HTR-8/SVneo (cell line): ENCODE measurements around the gene ULBP1.
A peak's percentile ranks its signal among the peaks of the same experiment; 100 is the strongest.
"Not testable (repeated sequence)": the region's sequence is repeated elsewhere in the genome, so short reads cannot be mapped to it uniquely, and the experiment has no call there.

Source experiments
- DNase-seq: peaks from one replicate; pipeline ENCODE4 v3.0.0; 2011; ENCODE audit warnings: low spot score, mixed read lengths; ENCODE audit not compliant: insufficient read length
- FAIRE-seq: peaks from 2 replicates; lab custom pipeline; 2011; peaks lifted over from hg19 to GRCh38; lab: Jason Lieb, UNC

Gene ULBP1

DNA sequence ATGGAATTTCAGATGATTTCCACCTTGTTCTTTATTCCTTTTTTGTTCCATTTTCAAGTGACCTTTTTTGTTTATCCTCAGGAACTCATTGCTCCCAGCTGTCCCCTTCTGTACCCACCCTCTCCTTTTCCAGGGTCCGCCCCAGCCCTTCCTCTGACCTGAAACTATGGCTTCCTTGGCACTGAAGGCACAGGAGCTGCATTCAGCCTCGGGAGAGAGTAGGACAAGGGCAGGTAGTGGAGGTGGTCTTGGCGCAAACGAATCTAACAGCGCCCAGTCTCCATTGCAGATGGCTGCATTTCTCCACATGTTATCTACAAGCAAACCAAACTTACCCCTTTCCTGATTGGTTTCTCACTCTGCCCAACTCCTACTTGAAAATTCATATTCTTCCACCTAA, 30.7 kb upstream of the ULBP1 start:
- FAIRE-seq = no peak
- DNase-seq = no peak

DNA sequence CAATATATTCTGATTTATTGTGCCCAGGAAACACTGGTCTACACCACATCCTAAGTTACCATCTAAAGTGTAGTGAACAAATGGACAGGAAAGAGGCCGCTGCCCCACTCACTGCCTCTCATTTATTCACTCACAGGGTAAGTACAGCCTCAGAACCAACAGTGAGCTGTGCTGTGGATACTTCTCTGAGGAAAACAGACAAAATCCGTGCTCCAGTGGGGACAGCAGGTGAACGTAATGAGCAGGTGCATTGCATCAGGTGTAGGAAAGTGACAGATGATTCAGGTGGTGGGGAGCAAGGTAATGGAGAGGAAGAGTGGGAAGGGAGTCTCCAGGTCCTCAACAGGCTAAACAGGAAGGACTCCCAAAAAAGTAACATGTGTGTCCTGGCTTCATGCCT, 30.3 kb upstream of the ULBP1 start:
- FAIRE-seq (no peak), DNase-seq (no peak)

DNA sequence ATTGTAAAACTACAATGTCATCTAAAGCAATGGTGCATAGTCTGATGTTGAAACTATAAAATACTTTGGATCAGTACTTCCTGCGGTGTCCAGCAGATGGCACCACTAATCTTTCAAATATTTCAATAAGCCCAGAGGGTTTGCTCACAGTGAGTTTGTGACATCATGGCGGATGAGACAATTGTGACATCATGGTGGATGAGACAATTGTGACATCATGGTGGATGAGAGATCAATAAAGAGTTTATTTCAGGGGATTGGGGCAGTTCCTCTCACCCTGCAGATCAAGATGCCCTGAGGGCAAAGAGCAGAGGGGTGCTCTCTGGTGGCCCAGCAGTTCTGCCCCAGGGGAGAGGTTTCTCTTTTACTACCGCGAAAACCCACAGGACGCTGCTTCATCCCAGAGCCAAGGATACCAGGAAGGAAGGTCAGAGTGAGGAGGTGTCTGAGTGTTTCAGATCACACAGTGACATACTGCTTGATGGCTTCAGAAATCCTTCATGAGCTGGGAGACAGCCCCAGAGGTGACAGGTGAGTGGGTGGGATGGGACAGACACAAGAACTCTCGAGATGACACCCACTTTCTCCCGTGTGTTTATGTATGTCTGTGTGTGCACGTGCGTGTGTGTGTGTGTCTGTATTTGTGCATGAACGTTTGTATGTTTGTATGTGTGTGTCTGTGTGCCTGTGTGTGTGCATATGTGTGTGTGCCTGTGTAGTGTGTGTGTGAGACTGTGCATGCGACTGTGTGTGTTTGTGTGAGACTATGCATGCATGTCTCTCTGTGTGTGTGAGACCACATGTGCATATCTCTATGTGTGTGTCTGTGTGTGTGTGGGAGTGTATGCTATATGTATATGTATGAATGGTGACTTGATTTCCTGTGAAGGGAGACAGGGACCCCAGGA, 29.2 kb upstream of the ULBP1 start:
- DNase-seq = no peak
- FAIRE-seq = no peak

DNA sequence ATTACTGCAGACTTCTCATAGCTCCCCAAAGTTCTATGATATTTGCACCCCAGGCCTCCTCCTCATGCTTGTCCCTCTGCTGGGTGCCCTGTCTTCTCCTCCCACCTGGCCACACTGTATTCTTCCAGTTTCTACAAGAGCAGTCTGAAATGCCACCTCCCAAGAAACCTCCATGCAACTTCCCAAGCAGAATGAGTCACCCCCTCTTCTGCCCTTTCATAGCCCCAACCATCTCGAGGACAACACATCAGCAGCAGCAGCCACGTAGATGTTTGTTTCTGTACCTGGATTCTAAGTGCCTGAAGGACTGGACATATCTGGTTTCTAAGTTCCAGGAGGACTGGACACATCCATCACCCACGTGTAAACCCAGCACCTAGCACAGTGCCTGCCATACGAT, 28.5 kb upstream of the ULBP1 start:
- FAIRE-seq (no peak), DNase-seq (no peak)

DNA sequence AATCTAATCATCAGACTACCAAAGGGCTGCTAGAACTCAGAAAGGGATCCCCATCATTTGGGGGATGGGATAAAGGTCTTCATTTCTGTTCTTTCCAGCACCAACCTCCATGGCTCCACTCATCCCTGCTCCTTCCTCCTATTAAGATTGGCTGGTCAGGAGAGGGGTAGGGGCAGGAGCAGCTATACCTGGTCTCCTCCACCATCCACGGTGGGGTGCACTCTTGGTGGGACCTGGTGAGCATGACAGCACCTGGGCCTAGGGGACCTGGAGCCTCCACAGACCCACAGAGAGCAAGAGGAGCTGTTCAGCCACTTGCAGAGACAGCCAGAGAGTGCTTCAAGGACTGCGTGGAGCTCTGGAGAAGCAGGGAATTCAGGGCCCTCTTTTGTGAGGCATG, 28.1 kb upstream of the ULBP1 start:
- FAIRE-seq (no peak), DNase-seq (no peak)

DNA sequence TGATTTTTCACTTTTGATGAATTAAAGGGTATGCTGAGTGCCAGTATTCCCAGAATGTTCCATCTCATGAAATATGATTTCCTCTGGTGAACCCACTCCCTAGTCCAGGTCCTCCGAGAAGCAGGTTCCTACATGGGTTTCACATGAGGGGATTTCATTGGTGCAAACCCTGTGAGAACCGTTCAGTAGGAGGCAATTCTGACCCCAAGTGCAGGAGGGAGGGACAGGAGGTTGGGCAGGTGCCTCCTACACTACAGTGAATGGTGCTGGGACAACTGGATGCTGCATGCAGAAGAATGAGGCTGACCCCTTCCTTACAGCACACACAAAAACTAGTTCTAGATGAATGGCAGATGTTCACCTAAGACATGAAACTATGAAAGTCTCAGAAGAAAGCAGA, 27.0 kb upstream of the ULBP1 start:
- FAIRE-seq (no peak), DNase-seq (no peak)

DNA sequence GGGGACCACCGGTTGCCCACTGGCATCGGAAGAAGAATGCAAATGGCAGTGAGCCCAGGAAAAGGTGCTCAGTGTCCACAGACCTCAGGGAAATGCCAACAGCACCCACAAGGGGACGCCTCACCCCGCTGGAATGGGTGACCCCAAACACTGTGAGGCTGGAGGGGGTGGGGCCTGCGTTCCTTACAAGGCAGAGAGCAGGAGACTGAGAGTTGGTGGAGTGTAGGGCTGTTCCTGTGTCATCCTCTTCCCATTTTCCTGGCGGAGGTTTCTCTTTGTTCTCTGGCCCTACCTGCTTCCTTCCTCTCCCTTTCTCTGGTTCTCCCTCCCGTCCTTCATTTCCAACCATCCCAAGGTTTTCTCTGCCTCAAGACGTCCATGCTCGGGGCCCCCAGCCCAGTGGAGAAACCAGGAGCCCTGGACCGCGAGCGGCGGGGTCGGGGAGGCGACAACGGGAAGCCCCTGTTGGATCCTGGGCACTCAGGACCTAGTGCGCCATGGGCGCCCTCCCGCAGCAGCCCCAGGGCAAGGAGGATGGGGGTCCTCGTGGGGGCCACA, 25.7 kb upstream of the ULBP1 start:
- not testable (repeated sequence) for DNase-seq
- FAIRE-seq = peak; percentile 76

DNA sequence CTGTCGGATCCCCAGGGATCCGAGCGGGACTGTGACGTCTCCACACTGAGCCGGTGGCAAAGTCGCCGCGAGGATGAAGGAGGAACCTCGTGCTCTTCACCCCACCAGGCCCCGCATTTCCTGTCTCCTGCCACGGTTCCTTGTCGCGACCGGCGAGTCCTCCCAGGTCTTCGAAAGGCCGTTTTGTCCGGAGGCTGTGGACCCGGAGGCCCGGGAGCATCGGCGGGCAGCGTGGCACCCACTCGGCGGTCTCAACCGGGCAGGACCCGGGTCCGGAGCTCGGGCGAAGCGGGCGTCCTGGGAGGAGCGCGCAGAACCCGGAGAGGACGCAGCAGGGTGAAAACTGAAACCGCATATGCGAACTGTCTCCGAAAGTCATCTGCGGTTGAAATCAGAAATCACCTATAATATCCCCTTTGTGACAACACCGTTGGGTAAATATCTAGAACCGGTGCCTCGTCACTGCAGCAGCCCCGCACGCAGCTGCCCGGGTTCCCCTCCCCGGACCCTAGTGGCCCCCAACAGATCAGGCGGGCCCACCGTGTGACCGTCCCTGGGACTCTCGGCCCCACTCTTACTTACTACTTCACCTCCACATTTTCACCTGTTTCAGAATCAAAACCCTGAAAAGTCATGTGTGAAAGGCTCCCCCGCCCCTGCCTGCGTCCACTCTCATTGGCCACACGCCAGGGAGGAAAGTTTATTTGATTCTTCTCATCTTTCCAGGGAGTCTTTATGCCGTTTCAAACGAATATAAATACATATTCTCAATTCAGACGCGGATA, 25.0 kb upstream of the ULBP1 start:
- DNase-seq (no peak), FAIRE-seq (no peak)

DNA sequence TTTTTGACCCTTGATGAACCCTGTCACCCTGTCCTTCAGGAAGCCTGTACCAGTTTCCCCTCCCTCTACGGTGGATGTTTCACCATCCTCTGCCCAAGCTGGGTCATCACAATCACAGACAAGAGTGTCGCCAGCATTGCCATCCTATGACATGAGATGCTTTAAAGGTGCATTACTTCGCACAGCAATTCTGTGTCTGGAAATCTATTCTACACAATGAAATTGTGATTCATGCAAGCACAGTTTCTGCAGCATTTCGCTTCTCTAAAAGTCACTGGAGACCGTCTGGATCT, 24.4 kb upstream of the ULBP1 start:
- FAIRE-seq = no peak
- no peak for DNase-seq

DNA sequence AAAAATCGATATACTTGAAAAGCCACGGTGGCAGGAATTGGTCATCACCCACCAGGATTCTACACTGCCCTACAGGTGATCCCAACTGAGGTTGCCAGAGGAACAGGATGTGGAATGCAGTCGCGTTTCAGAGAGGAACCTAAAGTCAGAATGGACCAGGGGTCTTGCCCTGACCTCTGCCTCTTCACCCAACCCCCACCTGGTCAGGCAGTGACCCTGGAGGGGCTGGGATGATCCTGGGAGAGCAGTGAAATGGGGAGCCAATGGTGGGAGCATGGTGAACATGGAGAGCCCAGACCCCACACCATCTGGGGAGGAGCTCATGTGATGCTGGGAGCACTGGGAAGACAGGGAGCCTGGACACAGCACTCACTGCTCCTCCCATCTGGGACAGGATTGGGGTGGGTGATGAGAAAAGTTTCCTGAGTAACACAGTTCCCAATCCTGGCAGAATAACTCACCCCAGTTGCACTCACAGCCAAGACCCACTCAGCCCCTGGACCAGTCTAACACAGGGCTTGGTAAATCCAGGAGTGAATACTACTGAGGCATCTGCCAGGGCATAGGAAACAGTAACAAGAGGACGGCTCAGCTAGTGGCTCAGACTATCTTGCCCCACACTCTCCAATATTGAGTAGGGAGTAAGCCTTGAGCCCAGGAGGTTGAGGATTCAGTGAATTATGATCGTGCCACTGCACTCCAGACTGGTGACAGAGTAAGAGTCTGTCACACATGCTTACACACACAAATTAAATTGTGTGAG, 23.7 kb upstream of the ULBP1 start:
- no peak for FAIRE-seq
- no peak for DNase-seq

DNA sequence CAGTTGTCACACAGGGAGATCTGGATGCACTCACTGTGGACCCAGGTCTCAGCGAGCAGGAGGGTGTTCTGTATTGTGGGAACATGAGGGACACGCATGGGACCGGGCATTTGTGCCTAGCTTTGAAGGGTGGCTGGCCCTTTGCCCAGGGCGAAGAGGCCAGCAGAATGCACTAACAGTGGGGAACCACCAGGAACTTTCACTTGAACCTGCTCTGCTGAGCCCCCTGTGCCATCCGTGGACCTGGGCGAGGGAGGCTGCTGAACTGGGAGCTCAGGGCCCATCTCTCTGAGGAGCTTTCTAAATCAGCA, 23.1 kb upstream of the ULBP1 start:
- FAIRE-seq (no peak), DNase-seq (no peak)

DNA sequence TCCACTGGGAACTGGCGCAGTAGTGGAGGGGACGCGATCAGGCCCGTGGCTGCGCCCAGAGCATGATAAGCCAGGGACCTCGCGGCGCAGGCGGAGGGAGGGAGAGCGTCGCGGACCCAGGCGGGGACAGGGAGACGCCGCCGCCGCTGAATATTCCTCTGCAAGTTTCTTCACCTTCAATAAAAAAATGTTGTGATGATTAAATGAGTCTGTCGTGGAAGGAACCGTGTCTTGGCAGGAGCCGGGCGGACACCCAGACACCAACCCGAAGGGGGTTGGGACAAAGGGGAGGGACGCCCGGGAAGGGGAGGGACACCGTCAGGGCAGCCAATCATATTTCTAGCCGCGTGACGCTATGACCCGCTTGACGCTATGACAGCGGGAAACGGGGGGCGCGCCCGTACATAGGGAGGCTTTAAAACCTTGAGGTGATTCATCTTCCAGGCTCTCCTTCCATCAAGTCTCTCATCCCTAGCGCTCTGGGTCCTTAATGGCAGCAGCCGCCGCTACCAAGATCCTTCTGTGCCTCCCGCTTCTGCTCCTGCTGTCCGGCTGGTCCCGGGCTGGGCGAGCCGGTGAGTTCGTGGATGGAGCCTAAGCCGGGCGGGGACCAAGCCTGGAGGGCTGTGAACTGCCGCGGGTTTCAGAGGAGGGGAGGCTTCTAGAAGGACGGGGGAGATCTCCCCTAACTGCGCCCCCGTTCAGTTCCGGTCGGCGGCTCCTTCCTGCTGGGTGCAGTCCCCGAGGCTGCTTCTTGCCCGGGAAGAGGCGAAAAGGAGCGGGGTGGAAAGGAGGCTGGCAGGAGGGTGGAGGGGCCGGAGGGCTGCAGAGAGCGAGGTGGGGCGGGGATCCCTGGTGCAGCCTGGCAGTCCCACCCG, 21.9 kb upstream of the ULBP1 start, which contains the start of gene ULBP2:
ULBP2 (plus strand) TSS at position 432 of the 878 bp plus-strand sequence; CDS start at position 491, 59 bp downstream.
- FAIRE-seq (no peak), DNase-seq (peak; percentile 90)

DNA sequence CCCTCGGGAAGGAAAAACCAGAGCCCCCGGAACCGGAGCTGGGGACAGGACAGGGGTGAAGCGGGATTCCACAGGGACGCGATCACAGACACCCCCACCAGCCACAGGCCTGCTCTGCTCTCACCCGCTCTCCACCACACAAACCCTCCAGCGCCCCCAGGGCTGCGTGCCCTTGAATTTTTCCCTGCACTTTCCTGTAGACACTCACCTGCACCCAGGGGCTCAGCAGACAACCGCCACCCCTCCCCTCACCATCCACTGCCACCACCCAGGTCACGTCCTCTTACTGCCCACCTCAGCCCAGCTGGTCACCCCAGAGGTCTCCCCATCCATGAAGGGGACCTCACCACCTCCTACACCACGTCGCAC, 21.3 kb upstream of the ULBP1 start:
- DNase-seq (no peak), FAIRE-seq (no peak)

DNA sequence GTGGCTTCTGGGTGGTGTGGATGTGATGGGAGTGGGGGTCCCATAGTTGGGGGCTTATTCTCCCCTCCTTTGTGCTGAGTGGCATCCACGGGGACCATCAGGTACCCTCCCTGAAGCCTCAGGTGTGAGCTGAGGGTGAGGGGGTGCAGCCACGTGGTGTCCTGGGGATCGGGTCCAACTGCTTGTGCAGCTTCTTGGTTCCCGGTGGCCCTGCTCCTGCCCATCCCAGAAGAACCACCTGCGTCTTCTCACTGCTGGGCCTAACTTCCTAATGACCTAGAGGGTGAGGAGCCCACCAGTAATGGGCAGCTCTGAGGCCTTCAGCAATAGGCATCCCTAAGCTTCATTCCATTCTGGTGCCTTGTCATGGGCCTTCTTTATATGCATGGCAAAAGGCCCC, 20.4 kb upstream of the ULBP1 start:
- not testable (repeated sequence) for FAIRE-seq, DNase-seq

DNA sequence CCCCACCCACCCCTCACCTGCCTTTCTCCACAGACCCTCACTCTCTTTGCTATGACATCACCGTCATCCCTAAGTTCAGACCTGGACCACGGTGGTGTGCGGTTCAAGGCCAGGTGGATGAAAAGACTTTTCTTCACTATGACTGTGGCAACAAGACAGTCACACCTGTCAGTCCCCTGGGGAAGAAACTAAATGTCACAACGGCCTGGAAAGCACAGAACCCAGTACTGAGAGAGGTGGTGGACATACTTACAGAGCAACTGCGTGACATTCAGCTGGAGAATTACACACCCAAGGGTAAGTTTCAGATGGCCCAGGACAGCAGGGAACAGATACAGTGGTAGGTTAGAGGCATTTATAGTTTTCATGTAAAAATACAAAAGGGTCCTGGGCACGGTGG, 18.5 kb upstream of the ULBP1 start:
- DNase-seq, FAIRE-seq: not testable (repeated sequence)

DNA sequence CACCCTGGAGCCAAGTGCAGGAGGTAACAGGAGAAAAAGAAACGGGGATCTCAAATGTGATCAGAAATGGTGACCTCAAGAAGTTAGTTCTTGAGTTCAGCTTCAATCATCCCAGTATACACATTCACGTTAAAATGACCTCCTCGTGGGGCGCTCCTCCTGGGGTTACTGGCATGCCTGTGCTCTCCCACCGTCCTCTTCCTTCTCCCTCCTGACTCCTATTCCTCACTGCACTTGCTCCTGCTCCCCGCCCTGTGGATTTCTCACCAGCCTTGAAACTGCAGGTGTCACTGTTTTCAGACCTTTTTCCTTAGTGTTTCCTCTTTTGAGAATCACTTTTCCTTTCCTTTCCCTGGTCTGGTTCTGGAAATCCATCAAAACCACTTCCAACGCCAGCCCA, 17.1 kb upstream of the ULBP1 start:
- DNase-seq, FAIRE-seq: not testable (repeated sequence)

DNA sequence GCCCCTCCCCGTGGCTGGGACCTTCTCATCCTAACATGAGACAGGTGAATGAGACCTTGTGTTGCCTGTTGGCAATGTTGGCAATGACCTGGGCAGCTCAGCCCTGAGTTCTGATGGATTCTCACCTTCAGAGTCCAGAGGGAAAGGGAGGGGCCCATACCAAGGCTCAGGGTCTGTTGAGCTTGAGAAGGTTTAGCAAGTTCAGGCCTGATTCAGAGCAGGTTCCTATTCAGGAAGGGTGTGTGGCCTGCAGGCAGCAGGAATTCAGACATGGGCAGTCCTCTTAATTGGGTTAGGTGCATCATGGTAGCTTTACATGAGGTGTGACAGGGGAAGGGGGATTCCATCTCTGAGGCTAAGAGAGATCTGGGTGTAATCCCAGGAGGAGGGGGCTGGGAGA, 16.2 kb upstream of the ULBP1 start:
- not testable (repeated sequence) for FAIRE-seq, DNase-seq

DNA sequence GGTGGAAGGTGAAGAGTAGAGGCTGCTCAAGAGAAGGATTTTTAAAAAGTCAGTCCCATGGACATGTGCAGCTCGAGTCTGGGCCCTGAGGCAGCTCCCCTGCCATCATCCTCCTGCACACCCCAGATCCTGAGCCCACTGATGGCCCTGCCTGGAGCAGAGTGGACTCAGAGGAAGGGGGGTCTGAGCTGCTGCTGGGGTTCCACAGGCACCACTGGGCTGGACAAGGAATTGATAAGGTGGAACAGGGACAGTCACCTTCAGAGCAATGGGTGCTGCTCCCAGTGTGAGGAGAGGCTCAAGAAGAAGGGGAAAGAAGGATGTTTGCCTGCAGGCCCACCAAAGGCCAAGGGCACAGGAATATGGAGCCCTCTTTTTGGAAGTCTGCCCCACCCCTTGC, 15.7 kb upstream of the ULBP1 start:
- no peak for FAIRE-seq
- no peak for DNase-seq

DNA sequence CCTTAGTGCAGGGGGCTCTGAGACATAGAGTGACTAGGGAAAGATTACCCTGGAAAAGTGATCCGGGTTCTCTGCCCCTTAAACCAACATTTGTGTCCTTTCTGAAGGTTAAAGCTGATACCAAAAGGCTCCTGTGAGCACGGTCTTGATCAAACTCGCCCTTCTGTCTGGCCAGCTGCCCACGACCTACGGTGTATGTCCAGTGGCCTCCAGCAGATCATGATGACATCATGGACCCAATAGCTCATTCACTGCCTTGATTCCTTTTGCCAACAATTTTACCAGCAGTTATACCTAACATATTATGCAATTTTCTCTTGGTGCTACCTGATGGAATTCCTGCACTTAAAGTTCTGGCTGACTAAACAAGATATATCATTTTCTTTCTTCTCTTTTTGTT, 15.1 kb upstream of the ULBP1 start:
- no peak for DNase-seq
- no peak for FAIRE-seq

DNA sequence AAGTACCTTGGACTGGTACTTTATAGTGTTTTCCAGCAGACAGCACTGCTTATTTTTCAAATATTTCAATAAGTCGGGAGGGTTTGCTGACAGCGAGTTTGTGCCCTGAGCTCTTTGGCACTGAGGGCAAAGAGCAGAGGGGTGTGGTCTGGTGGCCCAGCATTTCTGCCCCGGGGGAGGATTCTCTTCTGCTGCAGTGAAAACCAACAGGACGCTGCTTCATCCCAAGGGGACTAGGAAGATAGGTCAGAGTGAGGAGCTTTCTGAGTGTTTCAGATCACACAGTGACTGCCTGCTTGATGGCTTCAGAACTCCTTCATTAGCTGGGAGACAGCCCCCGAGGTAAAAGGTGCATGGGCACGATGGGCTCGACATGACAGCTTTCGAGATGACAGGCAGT, 13.3 kb upstream of the ULBP1 start:
- DNase-seq (no peak), FAIRE-seq (no peak)
